ENCODE measurements around the gene CERS4.
"Not testable (repeated sequence)": the region's sequence is repeated elsewhere in the genome, so short reads cannot be mapped to it uniquely, and the experiment has no call there.

Gene CERS4

GRCh38 chr19:8210421-8211101 lies 1.4 kb downstream of the CERS4 start:
- DNase-seq = no peak

GRCh38 chr19:8212212-8212611 lies 3.0 kb downstream of the CERS4 start:
- no peak for DNase-seq

- no peak for DNase-seq
Observed at GRCh38 chr19:8212916-8213315, 3.7 kb downstream of the CERS4 start.

- no peak for DNase-seq
Observed at GRCh38 chr19:8213827-8214672, 4.9 kb downstream of the CERS4 start.

- no peak for DNase-seq
Observed at GRCh38 chr19:8214802-8215201, 5.6 kb downstream of the CERS4 start.

- DNase-seq = no peak
Observed at GRCh38 chr19:8215783-8216182, 6.6 kb downstream of the CERS4 start.

- DNase-seq = no peak
Observed at GRCh38 chr19:8216357-8216756, 7.2 kb downstream of the CERS4 start.

GRCh38 chr19:8218127-8218526 lies 9.0 kb downstream of the CERS4 start:
- not testable (repeated sequence) for DNase-seq

GRCh38 chr19:8220481-8220880 lies 11.3 kb downstream of the CERS4 start:
- no peak for DNase-seq

- no peak for DNase-seq
Observed at GRCh38 chr19:8221161-8221560, 12.0 kb downstream of the CERS4 start.

- not testable (repeated sequence) for DNase-seq
Observed at GRCh38 chr19:8223442-8223841, 14.3 kb downstream of the CERS4 start.

- DNase-seq = no peak
Observed at GRCh38 chr19:8224394-8225145, 15.4 kb downstream of the CERS4 start.

GRCh38 chr19:8231073-8231604 lies 22.0 kb downstream of the CERS4 start:
- no peak for DNase-seq

- DNase-seq = no peak
Observed at GRCh38 chr19:8233370-8233769, 24.2 kb downstream of the CERS4 start.

GRCh38 chr19:8237026-8237425 lies 27.9 kb downstream of the CERS4 start:
- no peak for DNase-seq

GRCh38 chr19:8238251-8238650 lies 29.1 kb downstream of the CERS4 start:
- DNase-seq = no peak

- no peak for DNase-seq
Observed at GRCh38 chr19:8239528-8240273, 30.5 kb downstream of the CERS4 start.

- peak; percentile 93 for DNase-seq
Observed at GRCh38 chr19:8240274-8241229, 31.4 kb downstream of the CERS4 start.

GRCh38 chr19:8241646-8242045 lies 32.5 kb downstream of the CERS4 start:
- no peak for DNase-seq

GRCh38 chr19:8242211-8242821 lies 33.1 kb downstream of the CERS4 start:
- peak; percentile 55 for DNase-seq

- DNase-seq = no peak
Observed at GRCh38 chr19:8243146-8243545, 34.0 kb downstream of the CERS4 start.

Measured in RPMI8226 (cell line).